ENCODE measurements around the gene ADGRA1.

DNA sequence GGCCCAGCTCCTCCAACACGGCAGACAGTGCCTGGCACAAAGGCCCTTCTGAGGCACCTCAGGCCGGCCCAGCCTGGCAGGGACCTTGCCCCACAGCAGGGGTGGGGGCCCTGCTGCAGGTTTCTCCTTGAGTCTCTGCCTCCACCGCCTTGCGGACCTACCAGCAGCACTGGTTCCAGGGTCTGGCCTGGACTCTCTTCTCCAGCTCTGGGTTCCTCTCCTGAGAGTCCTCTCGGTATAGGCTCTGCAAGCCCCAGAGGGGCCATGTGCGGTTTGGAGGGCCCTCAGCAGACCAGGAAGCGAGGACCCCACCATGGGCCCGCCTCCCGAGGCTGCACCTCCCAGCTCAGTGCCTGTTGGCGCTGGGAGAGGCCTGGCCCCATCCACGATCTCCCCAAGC is 38.1 kb upstream of the ADGRA1 start:
- no peak for TF ChIP-seq CTCF (IDR thresholded peaks at IDR 0.05 in 4 of 5, conservative IDR thresholded peaks at IDR 0.05 in 1 of 5)
- TF ChIP-seq POLR2A (IDR thresholded peaks at IDR 0.05): no peak

Data from gastrocnemius medialis (tissue), 4 donors.